Measurements from ENCODE around the gene GALNT9. TPM values are rescaled to one million over a fixed set of nuclear protein-coding genes. Genes with fewer than 3 reads are reported as not detected.

The GALNT9 gene
- total and polyA plus RNA-seq, 10 donors = 0.20 to 2.4 (median 0.84) TPM

- H3K9me3 ChIP-seq = no peaks in the 10 kb centered on the region
- intact Hi-C loops (cut with DNase I; ENCODE audit: low total_unique reads) = no loop called here
- peak; percentile 55 for DNase-seq
These were observed 9.3 kb downstream of the GALNT9 start for GRCh38 chr12:132319991-132320570.

GRCh38 chr12:132319359-132319950 is 9.9 kb downstream of the GALNT9 start:
- no peak overlapping the region for H3K27ac ChIP-seq
- intact Hi-C loops (cut with DNase I; ENCODE audit: low total_unique reads) = no loop called here
- H3K4me1 ChIP-seq = peaks cover 0 to 20% (median 5%) of the 10 kb centered on the region in 6 donors
- no peak overlapping the region for H3K4me3 ChIP-seq
- H3K9me3 ChIP-seq = no peaks in the 10 kb centered on the region
- DNase-seq = peak; percentile 50
- no peaks in the 10 kb centered on the region for H3K36me3 ChIP-seq
- TF ChIP-seq CTCF (IDR thresholded peaks at IDR 0.05 in 8 of 11, conservative IDR thresholded peaks at IDR 0.05 in 3 of 11) (no peak), POLR2AphosphoS5 (IDR thresholded peaks at IDR 0.05) (no peak)
- WGBS, 5 donors = 73 to 79% (median 78%) methylated on average over 28 to 30 of the region's 30 CpGs
- H3K27me3 ChIP-seq (replicated peaks in 1 of 7) = peaks cover 0 to 95% (median 17%) of the 10 kb centered on the region in 7 donors

More at GRCh38 chr12:132319991-132320570, 9.3 kb downstream of the GALNT9 start:
- WGBS, 5 donors = 80 to 87% (median 86%) methylated on average over 29 of the region's 29 CpGs
- TF ChIP-seq POLR2AphosphoS5 (IDR thresholded peaks at IDR 0.05) = no peak
- TF ChIP-seq CTCF (IDR thresholded peaks at IDR 0.05 in 8 of 11, conservative IDR thresholded peaks at IDR 0.05 in 3 of 11) = no peak
- no peak for TF ChIP-seq POLR2A (IDR thresholded peaks at IDR 0.05)
- H3K36me3 ChIP-seq = no peaks in the 10 kb centered on the region
- H3K27ac ChIP-seq = no peak overlapping the region
- H3K4me3 ChIP-seq = no peak overlapping the region
- peaks cover 0 to 95% (median 24%) of the 10 kb centered on the region in 7 donors for H3K27me3 ChIP-seq (replicated peaks in 1 of 7)
- peaks cover 0 to 20% (median 5%) of the 10 kb centered on the region in 6 donors for H3K4me1 ChIP-seq

GRCh38 chr12:132318618-132319033 is 10.8 kb downstream of the GALNT9 start:
- Histone ChIP-seq H3K27me3 (replicated peaks in 1 of 7) (peaks cover 0 to 89% (median 9%) of the 10 kb centered on the region in 7 donors), H3K27ac (no peak overlapping the region), H3K4me3 (no peak overlapping the region), H3K36me3 (no peaks in the 10 kb centered on the region), H3K9me3 (no peaks in the 10 kb centered on the region), H3K4me1 (peaks cover 0 to 14% (median 4%) of the 10 kb centered on the region in 6 donors)
- intact Hi-C loops (cut with DNase I; ENCODE audit: low total_unique reads) = no loop called here
- TF ChIP-seq POLR2AphosphoS5 (IDR thresholded peaks at IDR 0.05) = no peak
- no peak for TF ChIP-seq POLR2A (IDR thresholded peaks at IDR 0.05)
- TF ChIP-seq CTCF (IDR thresholded peaks at IDR 0.05 in 8 of 11, conservative IDR thresholded peaks at IDR 0.05 in 3 of 11) = no peak
- DNase-seq = peak; percentile 73
- WGBS, 5 donors = 80 to 84% (median 82%) methylated on average over 13 to 19 of the region's 19 CpGs

- intact Hi-C loops (cut with DNase I; ENCODE audit: low total_unique reads) = no loop called here
- no peak for TF ChIP-seq POLR2A (IDR thresholded peaks at IDR 0.05)
- no peak for TF ChIP-seq CTCF (IDR thresholded peaks at IDR 0.05 in 8 of 11, conservative IDR thresholded peaks at IDR 0.05 in 3 of 11)
- TF ChIP-seq POLR2AphosphoS5 (IDR thresholded peaks at IDR 0.05) = no peak
- H3K36me3 ChIP-seq = no peaks in the 10 kb centered on the region
- peaks cover 0 to 84% (median 4%) of the 10 kb centered on the region in 7 donors for H3K27me3 ChIP-seq (replicated peaks in 1 of 7)
- no peak overlapping the region for H3K4me3 ChIP-seq
- no peaks in the 10 kb centered on the region for H3K9me3 ChIP-seq
- peak; percentile 51 for DNase-seq
- 83 to 92% (median 86%) methylated on average over 10 of the region's 10 CpGs for WGBS, 5 donors
- no peak overlapping the region for H3K27ac ChIP-seq
- peaks cover 0 to 9% (median 1%) of the 10 kb centered on the region in 6 donors for H3K4me1 ChIP-seq
These were observed 11.3 kb downstream of the GALNT9 start for GRCh38 chr12:132318135-132318534.
